Measurements from ENCODE around the gene COL1A1.

Gene COL1A1

DNA sequence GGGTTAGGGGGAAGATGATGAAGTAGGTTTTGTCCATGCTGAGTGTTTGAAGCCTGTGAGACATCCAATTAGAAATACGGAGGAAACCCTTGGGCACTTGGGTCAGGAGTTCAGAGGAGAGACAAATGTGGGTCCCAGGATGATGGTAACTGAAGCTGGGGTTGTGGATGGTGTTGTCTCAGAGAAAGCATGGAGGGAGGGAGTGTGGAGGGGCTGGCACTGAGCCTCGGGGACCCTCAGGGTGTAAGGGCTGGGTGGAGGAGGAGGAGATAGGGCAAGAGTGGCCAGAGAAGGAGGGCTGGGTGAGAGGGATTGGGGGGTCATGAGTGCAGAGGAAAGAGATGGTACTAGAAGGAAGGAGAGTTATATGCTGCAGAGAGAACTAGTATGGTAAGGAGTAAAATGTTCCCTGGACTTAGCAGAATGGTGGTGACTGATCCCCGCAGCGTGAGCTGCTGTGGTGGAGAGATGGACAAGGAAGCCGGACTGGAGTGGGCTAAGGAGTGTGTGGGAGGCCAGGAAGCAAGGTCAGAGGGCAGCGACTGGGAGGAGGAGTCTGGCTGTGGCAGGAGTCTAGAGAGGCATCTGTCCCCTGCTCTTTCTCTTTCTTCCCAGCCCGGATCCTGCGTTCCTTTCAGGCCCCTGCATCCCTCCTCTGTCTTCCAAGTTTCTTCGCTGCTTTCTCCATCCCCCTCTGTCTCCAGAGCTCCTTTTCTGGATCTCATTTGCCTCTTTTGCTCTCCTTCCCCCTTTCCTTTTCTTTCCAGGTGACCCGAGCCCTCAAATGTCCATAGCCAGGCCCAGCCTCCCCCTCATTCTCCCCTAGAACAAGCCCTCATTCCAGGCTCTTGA lies 3.9 kb upstream of the COL1A1 start:
- TF ChIP-seq, protein P1, sequence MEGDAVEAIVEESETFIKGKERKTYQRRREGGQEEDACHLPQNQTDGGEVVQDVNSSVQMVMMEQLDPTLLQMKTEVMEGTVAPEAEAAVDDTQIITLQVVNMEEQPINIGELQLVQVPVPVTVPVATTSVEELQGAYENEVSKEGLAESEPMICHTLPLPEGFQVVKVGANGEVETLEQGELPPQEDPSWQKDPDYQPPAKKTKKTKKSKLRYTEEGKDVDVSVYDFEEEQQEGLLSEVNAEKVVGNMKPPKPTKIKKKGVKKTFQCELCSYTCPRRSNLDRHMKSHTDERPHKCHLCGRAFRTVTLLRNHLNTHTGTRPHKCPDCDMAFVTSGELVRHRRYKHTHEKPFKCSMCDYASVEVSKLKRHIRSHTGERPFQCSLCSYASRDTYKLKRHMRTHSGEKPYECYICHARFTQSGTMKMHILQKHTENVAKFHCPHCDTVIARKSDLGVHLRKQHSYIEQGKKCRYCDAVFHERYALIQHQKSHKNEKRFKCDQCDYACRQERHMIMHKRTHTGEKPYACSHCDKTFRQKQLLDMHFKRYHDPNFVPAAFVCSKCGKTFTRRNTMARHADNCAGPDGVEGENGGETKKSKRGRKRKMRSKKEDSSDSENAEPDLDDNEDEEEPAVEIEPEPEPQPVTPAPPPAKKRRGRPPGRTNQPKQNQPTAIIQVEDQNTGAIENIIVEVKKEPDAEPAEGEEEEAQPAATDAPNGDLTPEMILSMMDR (IDR thresholded peaks at IDR 0.05; ENCODE audit: low read depth, low read length), result no peak
- DNase-seq (ENCODE audit: extremely low read depth, low read depth), result no peak

DNA sequence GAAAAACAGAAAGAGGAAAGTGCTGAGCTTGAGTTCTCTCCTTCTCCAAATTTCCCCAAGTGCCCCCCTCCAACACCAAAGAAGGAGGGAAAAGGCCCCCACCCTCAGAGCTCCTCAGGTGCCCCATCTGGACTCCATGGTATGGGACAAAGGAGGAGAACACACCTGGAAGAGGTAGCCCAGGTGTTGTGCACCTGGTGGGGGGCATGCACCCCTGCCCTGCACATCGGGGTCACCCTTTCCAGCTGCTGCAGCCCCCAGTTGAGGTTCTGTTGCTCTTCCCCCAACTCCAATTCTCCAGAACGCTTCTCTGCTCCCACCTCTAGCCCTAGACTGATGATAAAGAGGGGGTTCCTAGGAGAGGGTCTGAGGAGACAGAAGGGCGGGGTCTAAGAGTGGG lies 3.0 kb upstream of the COL1A1 start:
- no peak for DNase-seq (ENCODE audit: extremely low read depth, low read depth)
- TF ChIP-seq, protein P1 (IDR thresholded peaks at IDR 0.05; ENCODE audit: low read depth, low read length), result no peak

DNA sequence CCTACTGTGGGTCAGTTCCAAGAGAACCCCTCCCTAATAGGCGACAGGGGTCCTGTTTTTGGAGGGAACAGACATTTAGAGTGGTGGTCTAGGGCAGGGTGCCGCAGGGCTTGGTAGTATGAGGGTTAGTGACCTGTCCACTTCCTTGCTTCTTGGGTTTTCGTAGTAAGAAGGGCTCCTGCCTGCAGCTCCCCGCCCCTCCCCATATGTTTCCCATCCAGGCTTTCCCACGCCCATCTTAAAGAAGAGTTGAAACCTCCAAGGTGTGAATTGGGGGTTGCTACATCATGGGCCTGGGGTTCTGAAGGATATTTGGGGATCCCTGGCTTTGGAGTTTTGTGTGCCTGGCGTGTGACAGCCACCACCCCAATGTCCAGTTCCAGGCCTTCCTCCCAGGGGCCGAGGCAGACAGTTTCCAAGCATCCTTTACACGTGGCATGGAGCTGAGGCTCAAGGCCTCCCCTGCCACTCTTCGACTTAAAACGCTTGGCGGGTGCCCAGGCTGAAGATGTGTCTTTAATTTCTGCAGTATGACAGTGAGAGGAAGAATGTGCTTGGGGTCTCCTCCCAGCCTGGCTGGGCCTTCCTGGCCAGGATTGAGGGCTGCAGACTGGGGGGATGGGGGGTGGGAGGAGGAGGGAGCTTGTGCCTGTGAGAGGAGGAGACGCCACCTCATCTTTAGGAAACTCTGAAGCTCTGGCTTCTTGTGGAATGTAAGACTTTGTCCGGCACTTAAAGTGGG lies 2.3 kb upstream of the COL1A1 start:
- TF ChIP-seq, protein P1 (IDR thresholded peaks at IDR 0.05; ENCODE audit: low read depth, low read length), result no peak

DNA sequence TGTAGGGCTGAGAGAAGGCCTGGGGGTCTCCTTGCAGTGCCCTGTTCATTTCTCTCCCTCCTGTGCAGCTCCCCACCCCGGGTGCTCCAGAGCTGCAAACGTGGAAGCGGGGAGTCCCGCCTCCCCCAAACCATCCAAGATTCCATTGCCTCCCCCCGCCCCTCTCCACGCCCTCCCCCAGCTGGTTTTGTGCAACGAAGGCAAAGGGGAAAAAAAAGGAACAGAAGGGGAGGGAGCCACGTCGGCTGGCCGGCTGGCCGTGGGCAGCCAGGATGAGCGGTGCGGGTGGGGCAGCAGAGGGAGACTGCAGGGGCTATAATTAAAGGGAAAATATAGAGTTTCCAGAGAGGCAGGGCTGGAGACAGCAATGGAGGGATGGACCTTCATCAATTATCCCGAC lies 1.7 kb upstream of the COL1A1 start:
- TF ChIP-seq, protein P1 (IDR thresholded peaks at IDR 0.05; ENCODE audit: low read depth, low read length), result no peak; the same call in 1 of the 2 replicates
- DNase-seq (ENCODE audit: extremely low read depth, low read depth), result peak; percentile 79

More for the DNA sequence above, 2.3 kb upstream of the COL1A1 start:
- DNase-seq (ENCODE audit: extremely low read depth, low read depth), result peak; percentile 98

DNA sequence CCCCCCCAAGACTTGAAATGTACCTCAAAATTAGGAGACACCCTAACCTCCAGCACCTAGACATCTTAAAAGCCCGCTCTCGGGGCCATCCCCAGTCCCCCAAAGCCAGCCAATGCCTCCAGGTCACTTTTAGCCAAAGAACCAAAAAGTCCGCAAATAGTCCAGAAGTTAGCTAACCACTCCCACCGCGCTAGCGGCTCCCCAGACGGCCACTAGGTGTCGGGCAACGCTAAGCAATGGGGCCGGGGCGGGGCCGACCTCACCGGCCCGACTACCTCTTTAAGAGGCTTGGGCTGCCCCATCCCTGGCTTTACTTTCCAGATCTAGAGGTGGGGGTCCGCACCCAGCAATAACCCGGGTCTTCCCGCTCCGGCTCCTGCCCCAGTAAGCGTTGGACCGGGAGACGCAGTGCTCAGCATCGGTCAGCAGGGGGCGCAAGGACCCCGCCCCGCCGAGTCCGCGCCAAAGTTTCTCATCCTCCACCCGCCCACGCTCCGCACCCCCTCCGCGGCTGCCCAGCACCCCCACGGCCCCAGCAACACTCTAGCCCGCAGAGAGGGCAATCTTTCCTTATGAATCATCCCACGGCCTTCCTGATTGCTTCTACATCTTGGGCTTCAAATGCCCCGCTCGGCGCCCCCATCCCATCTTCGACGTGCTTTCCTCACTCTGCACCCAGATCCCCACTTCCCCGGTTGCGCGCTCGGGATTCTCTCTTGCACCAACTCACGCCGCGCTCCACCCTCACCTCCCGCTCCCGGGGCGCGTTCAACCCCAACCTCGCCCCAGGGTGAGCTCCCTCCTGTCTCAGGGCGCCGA lies 765 bp downstream of the COL1A1 start:
- peak; percentile 68 for DNase-seq (ENCODE audit: extremely low read depth, low read depth)
- TF ChIP-seq, protein P1 (IDR thresholded peaks at IDR 0.05; ENCODE audit: low read depth, low read length), result peak; percentile 75

DNA sequence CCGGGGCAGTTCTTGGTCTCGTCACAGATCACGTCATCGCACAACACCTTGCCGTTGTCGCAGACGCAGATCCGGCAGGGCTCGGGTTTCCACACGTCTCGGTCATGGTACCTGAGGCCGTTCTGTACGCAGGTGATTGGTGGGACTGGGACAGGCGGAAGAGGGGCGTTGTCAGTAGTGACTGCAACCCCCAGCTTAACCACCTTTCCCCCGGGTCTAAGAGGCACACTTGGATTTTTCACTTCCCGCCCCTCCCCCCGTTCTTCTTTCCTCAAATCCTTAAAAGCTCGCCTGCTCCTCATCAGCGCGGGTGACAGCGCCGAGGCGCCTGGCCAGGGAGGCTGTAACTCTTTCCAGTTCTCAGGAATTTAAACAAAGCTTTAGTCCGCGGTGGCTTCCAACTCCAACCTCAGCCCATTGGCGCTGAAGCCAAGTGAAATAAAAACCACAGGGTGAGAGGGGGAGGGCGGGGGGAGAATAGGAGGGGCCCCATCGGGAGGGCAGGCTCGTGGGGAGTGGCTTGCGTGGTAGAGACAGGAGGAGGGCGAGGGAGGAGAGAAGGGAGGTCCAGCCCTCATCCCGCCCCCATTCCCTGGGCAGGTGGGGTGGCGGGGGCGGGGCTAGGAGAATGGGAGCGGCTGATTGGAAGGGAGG lies 1.5 kb downstream of the COL1A1 start:
- peak; percentile 93 for DNase-seq (ENCODE audit: extremely low read depth, low read depth)

More for the DNA sequence above, 1.5 kb downstream of the COL1A1 start:
- TF ChIP-seq, protein P1 (IDR thresholded peaks at IDR 0.05; ENCODE audit: low read depth, low read length), result no peak
